Measurements from ENCODE around the gene OSBPL1A. TPM values are rescaled to one million over a fixed set of nuclear protein-coding genes. Genes with fewer than 3 reads are reported as not detected.

The OSBPL1A gene
- total RNA-seq = 51.6 and 57.1 TPM in 2 replicates

DNA sequence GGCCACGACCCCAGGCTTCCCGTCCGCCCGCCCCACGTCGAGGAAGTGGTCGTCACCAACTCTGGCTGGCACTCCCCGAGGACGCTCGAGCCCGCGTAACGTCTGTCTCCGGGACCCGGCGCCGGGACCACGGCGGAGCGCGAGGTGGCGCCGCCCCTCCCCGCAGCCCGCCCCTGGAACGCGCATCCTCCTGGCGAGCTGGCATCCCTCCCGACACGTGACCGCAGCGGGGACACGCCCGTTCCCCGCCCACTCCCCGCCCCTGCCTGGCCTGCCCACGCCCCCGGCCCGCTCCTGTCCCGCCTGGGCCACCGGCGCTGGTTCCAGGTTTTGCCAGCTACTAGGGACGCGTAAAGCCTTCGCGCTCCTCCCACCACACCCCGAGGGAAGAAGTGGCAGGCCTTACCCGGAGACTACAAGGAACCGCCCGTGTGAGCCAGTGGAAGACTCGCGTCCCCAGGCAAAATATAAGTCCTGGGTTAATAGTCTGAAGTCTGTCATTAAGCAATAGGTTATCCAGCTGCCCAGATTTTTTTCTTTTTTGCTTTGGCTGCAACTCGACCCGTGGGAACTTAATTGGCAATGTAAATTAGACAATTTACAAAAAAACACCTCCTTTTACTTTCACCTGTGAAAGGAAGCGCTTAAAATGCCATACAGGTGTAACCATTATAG, at the start of gene OSBPL1A:
OSBPL1A (minus strand) TSS at position 131 of the 675 bp plus-strand sequence. CDS start 20,291 bp downstream, outside the sequence.

DNA sequence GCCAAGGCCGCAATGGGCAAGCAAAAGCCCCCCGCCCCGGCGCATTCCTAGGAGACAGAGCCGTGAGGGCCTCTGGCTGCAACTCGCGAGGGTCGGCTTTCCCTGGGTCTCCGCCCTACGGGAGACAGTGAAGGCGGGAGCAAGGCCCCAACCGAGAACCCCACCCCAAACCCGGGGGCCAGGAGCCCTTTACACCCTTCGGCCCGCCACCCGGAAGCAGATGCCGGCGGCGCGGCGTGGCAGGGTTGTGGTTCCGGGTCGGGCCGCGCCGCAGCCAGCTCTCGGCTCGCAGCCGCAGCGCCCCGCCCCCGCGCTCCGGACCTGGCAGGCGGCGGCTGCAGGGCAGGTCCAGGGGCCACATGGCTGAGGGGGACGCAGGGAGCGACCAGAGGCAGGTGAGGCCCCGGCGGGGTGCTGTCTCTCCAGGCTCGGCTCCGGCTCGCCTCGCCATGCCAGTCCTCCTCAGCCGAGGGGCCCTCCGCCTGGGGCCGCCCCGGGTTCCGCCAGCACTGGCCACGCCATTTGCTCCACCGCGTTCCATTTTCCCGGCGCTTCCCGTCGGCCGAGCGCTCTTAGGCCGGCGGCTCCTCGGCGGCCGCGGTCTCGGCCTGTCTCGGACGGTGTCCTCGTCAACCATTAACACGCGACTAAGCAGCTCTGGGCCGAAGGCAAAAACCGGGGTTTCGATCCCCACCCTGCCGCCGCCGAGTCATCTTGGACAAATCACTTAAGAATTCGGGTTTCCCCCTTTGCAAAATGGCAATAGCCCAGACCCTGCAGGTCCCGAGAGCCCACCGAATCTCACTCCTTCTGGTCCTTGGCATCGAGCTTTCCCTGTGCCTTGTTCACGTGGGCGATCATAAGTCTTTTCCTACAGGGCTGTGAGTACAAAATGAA, 29.0 kb upstream of the OSBPL1A start, which contains the start of gene IMPACT:
IMPACT (plus strand) TSS at position 273 of the 897 bp plus-strand sequence; CDS start at position 360, 87 bp downstream.

DNA sequence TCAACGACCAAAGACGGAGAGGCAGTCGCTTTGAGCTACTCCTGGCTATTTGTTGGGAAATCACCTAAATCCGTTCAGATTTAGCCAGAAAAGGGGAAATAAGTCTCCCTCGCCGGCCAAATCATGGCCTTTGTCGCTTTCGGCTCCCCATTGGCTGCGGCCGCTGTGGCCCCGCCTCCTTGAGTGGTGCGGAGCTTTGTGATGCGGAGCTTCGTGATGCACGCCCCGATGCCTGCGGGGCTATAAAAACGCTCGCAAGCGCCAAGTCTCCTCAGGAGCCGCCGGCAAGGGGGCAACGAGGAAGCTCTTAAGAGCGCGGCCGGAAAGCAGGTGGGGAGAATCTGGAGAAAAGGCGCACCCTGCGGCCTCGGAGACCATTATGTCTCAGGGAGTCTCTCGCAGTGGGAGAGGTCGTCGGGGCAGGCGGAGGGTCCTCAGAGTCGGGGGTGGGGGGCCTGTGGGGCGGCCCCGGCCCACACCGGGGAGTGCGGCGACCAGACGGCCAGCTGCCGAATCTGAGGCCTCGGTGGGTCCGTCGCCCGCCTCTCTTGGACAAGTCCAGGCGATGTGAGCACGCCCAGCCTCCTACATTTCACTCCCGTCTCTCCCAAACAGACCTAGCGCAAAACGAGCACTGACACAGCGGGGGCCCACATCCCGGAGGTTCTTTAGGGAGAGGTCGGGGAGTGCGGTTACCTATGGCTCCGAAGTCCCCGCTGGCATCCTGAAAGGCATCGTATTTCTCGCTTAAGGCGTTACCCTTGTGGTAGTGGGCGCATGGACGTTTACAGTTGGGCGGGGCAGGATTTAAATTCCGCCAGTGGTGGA, 258.6 kb downstream of the OSBPL1A start, which contains the start of gene CABYR:
CABYR (plus strand) TSS at position 274 of the 828 bp plus-strand sequence. CDS start 4,053 bp downstream, outside the sequence.

Other genes with a start within 250 kb of the OSBPL1A start
- 17.4 and 27.2 TPM in 2 replicates for gene IMPACT, start 28.8 kb upstream of the OSBPL1A start, total RNA-seq
- not detected in 2 replicates for gene HRH4, start 62.8 kb upstream of the OSBPL1A start, total RNA-seq